Limb (tissue), 2 donors: ENCODE measurements around the gene SLC6A7.
"Not testable (repeated sequence)": the region's sequence is repeated elsewhere in the genome, so short reads cannot be mapped to it uniquely, and the experiment has no call there.

Experiments
- DNase-seq, 2 donors: peaks; one replicate each; pipeline ENCODE4 v3.0.0-alpha.2; 2016; ENCODE audit errors: extremely low spot score in 2 of 2

SLC6A7 gene

DNA sequence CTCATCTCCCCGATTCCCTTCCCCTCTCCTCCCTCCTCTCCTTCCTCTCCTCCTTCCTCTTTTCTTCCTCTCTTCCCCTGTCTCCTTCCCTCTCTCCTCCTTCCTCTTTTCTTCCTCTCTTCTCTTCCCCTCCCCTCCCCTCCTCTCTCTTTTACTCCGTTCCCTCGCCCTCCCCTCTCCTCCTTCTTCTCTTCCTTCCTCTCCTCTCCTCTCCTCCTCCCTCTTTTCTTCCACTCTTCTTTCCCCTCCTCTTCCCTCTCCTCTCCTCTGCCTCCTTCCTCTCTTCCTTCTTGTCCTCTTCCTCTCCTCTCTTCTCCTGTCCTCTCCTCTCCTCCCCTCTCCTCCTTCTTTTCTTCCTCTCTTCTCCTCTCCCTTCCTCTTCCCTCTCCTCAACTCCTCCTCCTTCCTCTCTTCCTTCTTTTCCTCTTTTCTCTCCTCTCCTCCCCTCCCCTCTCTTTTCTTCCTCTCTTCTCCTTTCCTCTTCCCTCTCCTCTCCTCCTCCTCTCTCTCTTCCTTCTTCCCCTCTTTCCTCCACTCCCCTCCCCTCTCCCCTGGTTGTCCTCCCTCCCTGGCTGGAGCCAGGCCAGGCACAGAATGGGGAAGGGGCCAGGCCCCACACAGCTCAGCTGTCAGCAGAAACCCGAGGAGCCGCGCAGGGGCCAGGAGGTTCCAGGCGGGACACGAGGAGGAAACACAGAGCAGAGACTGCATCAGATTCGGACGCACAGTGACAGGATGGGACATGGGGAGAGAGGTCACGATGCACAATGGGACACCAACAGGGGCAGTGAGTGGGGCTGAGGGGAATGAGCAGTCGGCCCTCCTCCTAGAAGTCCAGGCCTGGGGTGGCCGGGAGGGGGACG, 51.7 kb downstream of the SLC6A7 start:
- peak; percentile 38 to 77 for DNase-seq

- no peak for DNase-seq
Observed at GRCh38 chr5:150242251-150242894, 52.5 kb downstream of the SLC6A7 start.

DNA sequence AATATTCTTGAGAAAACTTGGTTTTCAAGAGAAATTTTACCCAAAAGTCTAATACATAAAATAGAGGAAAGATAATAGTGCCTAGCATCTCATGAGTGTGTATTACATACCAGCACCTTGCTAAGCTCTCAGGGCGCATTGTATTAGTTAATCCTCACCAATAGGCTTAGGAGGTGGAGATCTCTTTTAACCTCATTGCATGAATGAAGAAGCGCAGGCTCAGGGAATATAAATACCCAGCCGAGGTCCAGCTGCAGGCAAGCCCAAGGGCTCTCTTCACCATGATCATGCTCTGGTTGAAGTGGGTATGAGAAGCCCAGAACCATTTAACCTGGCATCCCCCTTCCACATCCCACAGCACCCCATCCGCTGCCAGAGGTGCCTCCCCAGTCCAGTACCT, 53.7 kb downstream of the SLC6A7 start:
- DNase-seq = no peak

GRCh38 chr5:150244209-150244608, 54.3 kb downstream of the SLC6A7 start:
- DNase-seq = no peak

DNA sequence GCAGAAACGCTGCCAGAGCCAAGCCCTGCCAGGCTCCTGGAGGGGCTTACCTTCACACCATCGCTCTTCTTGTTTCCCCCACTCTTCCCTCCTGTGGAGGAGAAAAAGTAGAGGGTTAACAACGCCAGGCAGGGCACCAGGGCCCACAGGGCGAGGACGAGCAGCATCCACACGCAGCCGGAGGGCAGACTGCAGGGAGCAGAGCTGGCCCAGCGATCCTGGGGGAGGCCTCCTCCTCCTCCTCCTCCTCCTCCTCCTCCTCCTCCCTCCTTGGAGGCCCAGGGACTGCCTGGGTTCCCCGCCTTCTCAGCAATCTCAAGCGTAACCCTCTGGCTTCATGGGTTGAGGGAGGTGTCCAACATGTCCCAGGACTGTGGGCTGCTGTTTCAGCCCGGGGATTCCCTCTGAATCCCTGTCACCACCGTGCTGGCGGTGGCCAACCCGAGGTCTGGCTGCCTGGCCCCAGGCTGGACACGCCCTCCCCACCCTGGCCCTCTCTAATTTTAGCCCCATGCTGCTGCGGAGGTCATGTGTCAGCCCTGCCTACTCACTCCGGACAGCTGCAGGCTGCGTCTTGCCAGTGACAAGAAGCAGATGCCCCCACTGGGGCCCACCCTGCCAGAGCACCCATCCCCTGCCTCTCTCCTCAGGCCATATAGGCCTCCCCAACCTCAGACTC, 55.4 kb downstream of the SLC6A7 start:
- no peak for DNase-seq

- DNase-seq = no peak
Observed at GRCh38 chr5:150245808-150246207, 55.9 kb downstream of the SLC6A7 start.

GRCh38 chr5:150246429-150246828, 56.6 kb downstream of the SLC6A7 start:
- no peak for DNase-seq

DNA sequence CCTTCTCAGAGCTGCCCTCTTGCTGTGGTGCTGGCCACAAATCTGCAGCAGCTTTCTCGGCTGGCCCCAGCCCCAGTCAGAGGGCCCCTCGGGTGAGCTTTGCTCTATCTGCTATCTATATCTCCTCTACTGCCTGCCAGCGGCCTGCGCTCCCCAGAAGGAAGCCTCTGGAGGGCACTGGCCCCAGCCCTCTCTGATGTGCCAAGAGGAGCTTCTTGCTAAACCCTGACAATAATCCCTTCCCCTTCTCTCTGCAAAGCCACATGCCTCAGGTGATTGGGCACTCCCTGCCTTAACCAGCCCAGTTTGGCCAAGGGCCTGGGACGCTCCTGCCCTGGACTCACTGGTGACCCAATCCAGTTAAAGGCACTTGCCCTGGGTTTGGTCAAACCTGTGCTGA, 57.0 kb downstream of the SLC6A7 start:
- DNase-seq = no peak

- no peak for DNase-seq
Observed at GRCh38 chr5:150247726-150248125, 57.9 kb downstream of the SLC6A7 start.

DNA sequence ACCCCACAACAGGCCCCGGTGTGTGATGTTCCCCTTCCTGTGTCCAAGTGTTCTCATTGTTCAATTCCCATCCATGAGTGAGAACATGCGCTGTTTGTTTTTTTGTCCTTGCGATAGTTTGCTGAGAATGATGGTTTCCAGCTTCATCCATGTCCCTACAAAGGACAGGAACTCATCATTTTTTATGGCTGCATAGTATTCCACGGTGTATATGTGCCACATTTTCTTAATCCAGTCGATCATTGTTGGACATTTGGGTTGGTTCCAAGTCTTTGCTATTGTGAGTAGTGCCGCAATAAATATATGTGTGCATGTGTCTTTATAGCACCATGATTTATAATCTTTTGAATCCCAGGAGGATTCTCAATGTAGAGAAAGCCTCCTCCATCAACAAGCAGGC, 58.6 kb downstream of the SLC6A7 start:
- not testable (repeated sequence) for DNase-seq

- DNase-seq = no peak
Observed at GRCh38 chr5:150248946-150249345, 59.1 kb downstream of the SLC6A7 start.

DNA sequence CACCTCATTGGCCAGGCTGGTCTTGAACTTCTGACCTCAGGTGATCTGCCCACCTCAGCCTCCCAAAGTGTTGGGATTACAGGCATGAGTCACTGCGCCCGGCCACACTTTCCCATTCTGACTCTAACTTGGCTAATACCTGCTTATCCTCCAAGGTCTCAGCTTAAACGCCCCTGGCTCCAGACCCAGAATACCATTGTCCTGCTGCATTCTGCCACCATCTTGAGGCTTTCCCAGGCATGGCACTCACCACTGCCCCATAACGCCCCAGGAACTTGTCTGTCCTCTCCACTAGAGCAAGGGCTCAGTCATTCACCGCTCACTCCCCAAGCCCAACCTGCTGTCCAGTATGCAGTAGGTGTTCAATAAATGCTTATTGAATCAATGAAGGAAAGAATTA, 59.9 kb downstream of the SLC6A7 start:
- DNase-seq = no peak

GRCh38 chr5:150251504-150251903, 61.6 kb downstream of the SLC6A7 start:
- DNase-seq = no peak

DNA sequence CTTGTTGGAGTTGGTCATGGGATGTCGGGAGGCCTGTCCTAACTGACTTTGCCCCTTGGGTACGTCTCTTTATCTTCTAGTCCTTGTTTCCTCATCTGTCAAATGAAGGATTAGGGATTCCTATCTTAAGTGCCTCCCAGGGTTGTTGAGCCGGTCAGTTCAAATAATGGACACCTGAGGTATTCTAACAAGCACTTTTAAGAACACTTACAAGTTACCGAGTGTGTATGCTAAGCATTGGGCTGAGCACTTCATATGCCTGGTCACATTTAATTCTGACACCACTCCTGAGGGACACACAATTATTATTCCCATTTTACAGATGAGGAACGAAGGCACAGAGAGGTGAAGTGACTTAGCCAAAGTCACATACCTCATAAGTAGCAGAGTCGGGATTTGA, 62.6 kb downstream of the SLC6A7 start:
- DNase-seq = no peak

DNA sequence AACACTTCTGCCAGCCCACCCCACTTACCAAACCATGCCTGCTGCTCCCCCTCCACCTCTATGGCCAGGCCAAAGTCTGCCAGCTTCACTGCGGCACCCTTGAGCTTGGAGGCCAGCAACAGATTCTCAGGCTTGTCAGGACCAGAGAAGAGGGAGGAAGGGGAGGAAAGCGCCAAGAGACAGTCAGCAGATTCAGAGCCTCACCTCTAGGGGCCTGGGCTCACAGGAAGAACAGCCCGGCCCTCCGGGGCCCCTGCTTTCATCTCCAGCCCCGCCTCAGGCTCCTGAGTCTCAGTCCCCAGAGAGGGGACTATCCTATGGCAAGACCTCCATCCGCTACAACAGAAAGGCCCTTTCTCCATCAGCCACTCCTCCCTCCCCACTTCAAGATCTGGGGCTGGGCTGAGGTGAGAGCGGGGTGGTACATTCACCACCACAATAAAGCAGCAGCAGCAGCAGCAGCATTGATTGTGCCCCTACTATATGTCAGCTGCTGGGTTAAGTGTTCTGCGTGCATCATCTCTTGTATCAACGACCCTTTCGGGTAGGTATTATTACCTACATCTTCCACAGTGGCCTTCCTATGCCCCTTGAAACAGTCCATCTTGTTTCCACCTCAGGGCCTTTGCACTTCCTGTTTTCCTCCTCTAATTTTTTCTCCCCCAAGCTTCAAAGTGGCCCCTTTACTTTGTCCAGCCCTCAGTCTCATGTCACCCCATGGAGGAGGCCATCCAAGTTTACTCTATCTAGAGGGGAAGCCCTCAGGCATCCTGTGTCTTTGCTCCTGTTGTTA, 63.8 kb downstream of the SLC6A7 start:
- DNase-seq = no peak

DNA sequence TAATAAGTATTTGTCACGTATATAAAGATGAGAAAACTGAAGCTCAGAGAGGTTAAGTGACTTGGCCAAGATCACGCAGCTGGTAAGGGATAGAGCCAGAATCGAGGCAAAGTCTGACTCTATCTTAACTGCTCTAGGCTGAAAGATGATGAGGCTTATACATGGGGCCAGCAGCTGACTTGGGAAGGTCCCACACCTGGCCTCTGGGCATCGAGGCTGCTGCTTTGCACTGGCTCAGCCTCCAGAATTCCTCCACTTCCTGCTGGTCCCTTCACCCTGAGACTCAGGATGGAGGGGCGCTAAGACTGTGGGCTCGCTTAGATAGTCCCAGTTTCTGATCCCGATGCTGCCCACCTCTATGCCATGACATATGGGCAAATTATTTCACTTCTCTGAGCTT, 64.5 kb downstream of the SLC6A7 start:
- no peak for DNase-seq

DNA sequence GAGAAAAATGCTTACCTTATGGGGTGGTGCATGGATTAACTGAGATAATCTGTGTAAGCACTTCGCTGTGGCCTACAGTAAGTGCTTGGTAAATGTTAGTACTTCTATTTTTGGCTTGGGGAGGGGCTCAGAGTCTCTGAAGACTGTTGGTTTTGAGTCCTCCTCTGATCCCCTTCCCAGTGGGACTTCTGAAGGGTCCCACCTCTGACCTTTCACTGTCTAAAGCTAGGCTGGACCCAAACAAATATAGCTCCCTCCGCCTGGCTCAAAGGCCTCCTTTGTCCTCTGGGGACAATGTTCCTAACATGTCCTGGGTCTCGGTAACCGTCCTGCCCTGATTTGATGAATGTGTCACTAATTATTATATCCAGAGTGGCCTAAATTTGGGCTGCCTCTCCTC, 64.9 kb downstream of the SLC6A7 start:
- no peak for DNase-seq

- DNase-seq = no peak
Observed at GRCh38 chr5:150255659-150256409, 66.0 kb downstream of the SLC6A7 start.

DNA sequence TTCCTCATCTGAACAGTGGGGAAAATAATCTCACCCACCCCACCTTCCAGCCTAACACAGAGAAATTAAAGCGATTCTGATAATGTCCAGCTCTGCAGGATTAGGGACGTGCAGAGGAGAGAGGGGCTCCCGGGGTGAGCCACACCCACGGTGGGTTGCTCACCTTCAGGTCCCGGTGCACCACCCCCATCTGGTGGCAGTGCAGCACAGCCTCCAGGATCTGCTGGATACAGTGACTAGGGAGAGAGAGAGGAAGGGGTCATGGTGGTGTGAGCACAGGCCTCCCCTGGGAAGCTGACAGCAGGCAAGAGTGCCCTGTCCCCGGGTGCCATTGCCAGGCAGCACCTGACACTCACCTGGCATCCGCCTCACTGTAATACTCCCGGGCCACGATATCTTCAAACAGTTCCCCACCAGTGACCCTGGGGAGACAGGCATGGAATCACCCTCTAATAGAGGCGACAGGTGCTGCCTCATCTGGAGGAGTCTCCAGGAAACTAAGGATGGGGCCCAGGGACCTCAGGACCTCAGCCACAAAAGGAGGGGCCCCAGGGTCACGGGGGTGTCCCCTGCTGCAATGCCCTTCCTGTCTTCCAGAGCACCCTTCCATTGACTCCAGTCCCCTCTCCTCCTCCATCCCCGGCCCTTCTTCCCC, 66.7 kb downstream of the SLC6A7 start:
- DNase-seq = no peak

- no peak for DNase-seq
Observed at GRCh38 chr5:150257424-150257823, 67.6 kb downstream of the SLC6A7 start.
